MCF 10A (cell line): ENCODE results near the gene KIF6. TPM values are rescaled to one million over a fixed set of nuclear protein-coding genes. Genes with fewer than 3 reads are reported as not detected.
A peak's percentile ranks its signal among the peaks of the same experiment; 100 is the strongest.
"Not testable (repeated sequence)": the region's sequence is repeated elsewhere in the genome, so short reads cannot be mapped to it uniquely, and the experiment has no call there.

Experiments
- BruUV-seq: library from RNA; stranded (reverse); fragments of 400-500 nt; replicated peaks from 2 replicates; lab custom pipeline; 2021; lab: Mats Ljungman, UMichigan
- CTCF ChIA-PET: fragments of 300-600 bp; sonication (Branson Sonifier 250); formaldehyde crosslinking; extraction: SDS; loops from one replicate; lab custom pipeline; 2021; ENCODE audit warnings: antibody characterized with exemption, inconsistent platforms; lab: Yijun Ruan, JAX
- POLR2A ChIA-PET: fragments of 300-600, 350-650 bp; sonication (Branson Sonifier 250); formaldehyde crosslinking; extraction: SDS; loops from one replicate; lab custom pipeline; 2020; ENCODE audit warnings: antibody characterized with exemption, inconsistent platforms; lab: Yijun Ruan, JAX
- DNase-seq: peaks from one replicate; pipeline ENCODE4 v3.0.0-alpha.2; 2018; ENCODE audit not compliant: unreplicated experiment
- H3K27ac Mint-ChIP-seq: one replicate; pipeline ENCODE4 v1.8.0; 2022; ENCODE audit warnings: mild to moderate bottlenecking, low read depth, mixed read lengths; ENCODE audit not compliant: unreplicated experiment
- H3K27me3 Mint-ChIP-seq: one replicate; pipeline ENCODE4 v1.8.0; 2022; ENCODE audit warnings: mixed read lengths; ENCODE audit not compliant: insufficient read depth, unreplicated experiment
- H3K36me3 Mint-ChIP-seq: one replicate; pipeline ENCODE4 v1.8.0; 2022; ENCODE audit warnings: mild to moderate bottlenecking, moderate library complexity, mixed read lengths; ENCODE audit not compliant: insufficient read depth, unreplicated experiment
- H3K4me1 Mint-ChIP-seq: one replicate; pipeline ENCODE4 v1.8.0; 2022; ENCODE audit warnings: mixed read lengths; ENCODE audit not compliant: insufficient read depth, unreplicated experiment
- H3K4me3 Mint-ChIP-seq: one replicate; pipeline ENCODE4 v1.8.0; 2022; ENCODE audit warnings: mild to moderate bottlenecking, moderate library complexity, mixed read lengths; ENCODE audit not compliant: unreplicated experiment
- H3K9me3 Mint-ChIP-seq: one replicate; pipeline ENCODE4 v1.8.0; 2022; ENCODE audit warnings: mixed read lengths; ENCODE audit not compliant: unreplicated experiment
- intact Hi-C: fragments of 100-400 bp; cut with micrococcal nuclease; formaldehyde crosslinking; loops from 2 replicates; pipeline ENCODE4 v1.14.1; 2022
- total RNA-seq: library from RNA; stranded (reverse); gene quantifications from 2 replicates; pipeline ENCODE4 v1.2.3, GENCODE V29; 2022
- TF ChIP-seq, protein P1 (sequence below): fragments of 200-600 bp; IDR thresholded peaks from one replicate; pipeline ENCODE4 v1.8.0; 2022; ENCODE audit warnings: antibody characterized with exemption, mild to moderate bottlenecking; ENCODE audit not compliant: unreplicated experiment

KIF6 gene
- total RNA-seq, 1 experiment from 2014 or later: 0.91 TPM

DNA sequence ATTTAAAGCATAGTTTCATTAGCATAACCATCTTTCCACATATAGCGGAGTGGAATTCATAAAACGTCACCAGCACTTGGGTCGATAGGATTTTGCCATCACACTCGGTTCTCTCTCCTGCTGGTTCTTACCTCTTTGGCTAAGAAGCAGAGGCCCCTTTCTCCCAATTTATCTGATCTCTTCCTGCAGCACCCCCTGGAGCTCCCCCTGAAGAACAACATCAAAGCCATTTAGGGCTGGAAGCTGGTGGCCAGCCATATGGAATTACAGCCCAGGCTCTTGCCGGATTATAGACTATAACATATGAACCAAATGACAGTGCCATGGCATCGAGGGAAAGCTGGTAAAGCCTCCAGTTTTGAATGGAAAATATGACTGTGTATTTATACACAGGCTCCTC lies 6.4 kb upstream of the KIF6 start:
- H3K9me3 Mint-ChIP-seq: no peaks in the 10 kb centered on the region
- H3K4me1 Mint-ChIP-seq: no peaks in the 10 kb centered on the region
- TF ChIP-seq, protein P1, sequence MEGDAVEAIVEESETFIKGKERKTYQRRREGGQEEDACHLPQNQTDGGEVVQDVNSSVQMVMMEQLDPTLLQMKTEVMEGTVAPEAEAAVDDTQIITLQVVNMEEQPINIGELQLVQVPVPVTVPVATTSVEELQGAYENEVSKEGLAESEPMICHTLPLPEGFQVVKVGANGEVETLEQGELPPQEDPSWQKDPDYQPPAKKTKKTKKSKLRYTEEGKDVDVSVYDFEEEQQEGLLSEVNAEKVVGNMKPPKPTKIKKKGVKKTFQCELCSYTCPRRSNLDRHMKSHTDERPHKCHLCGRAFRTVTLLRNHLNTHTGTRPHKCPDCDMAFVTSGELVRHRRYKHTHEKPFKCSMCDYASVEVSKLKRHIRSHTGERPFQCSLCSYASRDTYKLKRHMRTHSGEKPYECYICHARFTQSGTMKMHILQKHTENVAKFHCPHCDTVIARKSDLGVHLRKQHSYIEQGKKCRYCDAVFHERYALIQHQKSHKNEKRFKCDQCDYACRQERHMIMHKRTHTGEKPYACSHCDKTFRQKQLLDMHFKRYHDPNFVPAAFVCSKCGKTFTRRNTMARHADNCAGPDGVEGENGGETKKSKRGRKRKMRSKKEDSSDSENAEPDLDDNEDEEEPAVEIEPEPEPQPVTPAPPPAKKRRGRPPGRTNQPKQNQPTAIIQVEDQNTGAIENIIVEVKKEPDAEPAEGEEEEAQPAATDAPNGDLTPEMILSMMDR: no peak
- H3K36me3 Mint-ChIP-seq: no peaks in the 10 kb centered on the region
- CTCF ChIA-PET: no interaction called here
- peak; percentile 6 for DNase-seq
- intact Hi-C loops: no loop called here
- H3K4me3 Mint-ChIP-seq: no peak overlapping the region
- POLR2A ChIA-PET: no interaction called here
- H3K27ac Mint-ChIP-seq: no peak overlapping the region
- BruUV-seq: no TSS peak
- peaks cover 29% of the 10 kb centered on the region for H3K27me3 Mint-ChIP-seq

DNA sequence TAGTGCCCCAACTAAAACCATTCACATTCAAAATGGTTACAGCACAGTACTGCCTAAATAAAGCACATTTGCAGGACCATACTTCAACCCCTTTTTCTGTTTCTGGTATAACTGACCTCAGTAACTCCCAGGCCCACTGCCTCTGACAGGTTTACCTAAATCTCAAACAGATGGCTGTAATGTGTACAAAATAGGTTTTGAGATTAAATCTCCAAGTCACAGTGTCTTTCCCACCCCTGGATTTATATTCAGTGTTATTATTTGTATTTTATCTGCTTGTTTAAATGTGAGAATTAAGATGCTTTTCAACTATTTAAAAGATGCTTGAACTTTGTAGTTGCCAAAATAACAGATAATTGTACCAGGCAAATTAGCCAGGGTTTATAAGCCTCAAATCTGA lies 4.7 kb upstream of the KIF6 start:
- Mint-ChIP-seq H3K9me3 (no peaks in the 10 kb centered on the region), H3K27ac (no peak overlapping the region), H3K27me3 (peaks cover 20% of the 10 kb centered on the region), H3K4me3 (no peak overlapping the region), H3K4me1 (no peaks in the 10 kb centered on the region), H3K36me3 (no peaks in the 10 kb centered on the region)
- no TSS peak for BruUV-seq
- ChIA-PET POLR2A (no interaction called here), CTCF (interaction anchor here (0.5 kb wide), 1 partner anchor 329 kb away, joined by 3 read pairs; no protein-coding TSS in a partner anchor)
- TF ChIP-seq, protein P1: no peak
- DNase-seq: no peak
- intact Hi-C loops: no loop called here

DNA sequence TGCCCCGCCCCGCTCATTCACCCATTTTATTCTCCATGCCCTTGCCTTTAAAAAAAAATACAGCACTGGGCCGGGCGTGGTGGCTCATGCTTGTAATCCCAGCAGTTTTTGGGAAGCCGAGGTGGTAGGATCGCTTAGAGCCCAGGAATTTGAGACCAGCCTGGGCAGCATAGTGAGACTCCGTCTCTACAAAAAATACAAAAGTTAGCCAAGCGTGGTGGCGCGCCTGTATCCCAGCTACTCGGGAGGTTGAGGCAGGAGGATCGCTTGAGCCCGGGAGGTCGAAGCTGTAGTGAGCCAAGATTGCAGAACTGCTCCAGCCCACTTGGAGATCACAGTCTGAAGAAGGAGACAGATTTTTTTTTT lies 407 bp upstream of the KIF6 start:
- H3K27me3 Mint-ChIP-seq: no peaks in the 10 kb centered on the region
- DNase-seq: no peak
- ChIA-PET CTCF (interaction anchor here (0.6 to 0.7 kb wide), 3 partner anchors 192 to 1805 kb away, joined by 3 to 4 read pairs (median 3); no protein-coding TSS in a partner anchor), POLR2A (interaction anchor here (0.7 to 0.9 kb wide), 2 partner anchors 105 to 277 kb away, joined by 3 read pairs; no protein-coding TSS in a partner anchor)
- peak overlapping the region; percentile 96 for H3K4me3 Mint-ChIP-seq
- no peaks in the 10 kb centered on the region for H3K36me3 Mint-ChIP-seq
- no peaks in the 10 kb centered on the region for H3K9me3 Mint-ChIP-seq
- H3K27ac Mint-ChIP-seq: peak overlapping the region; percentile 97
- TF ChIP-seq, protein P1: no peak
- intact Hi-C loops: no loop called here
- no TSS peak for BruUV-seq
- H3K4me1 Mint-ChIP-seq: no peaks in the 10 kb centered on the region

DNA sequence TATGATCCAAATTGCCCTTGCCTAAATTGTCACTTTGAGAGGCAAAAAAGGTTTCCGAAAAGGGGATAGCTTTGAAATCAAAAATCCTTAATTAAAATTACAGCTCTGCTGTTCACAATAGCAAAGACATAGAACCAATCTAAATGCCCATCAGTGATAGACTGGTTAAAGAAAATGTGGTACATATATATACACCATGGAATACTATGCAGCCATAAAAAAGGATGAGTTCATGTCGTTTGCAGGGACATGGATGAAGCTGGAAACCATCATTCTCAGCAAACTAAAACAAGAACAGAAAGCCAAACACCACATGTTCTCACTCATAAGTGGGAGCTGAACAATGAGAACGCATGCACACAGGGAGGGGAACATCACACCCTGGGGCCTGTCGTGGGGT lies 1.9 kb downstream of the KIF6 start:
- H3K36me3 Mint-ChIP-seq, H3K4me3 Mint-ChIP-seq, DNase-seq, BruUV-seq, H3K4me1 Mint-ChIP-seq, H3K9me3 Mint-ChIP-seq, CTCF ChIA-PET, intact Hi-C loops, H3K27me3 Mint-ChIP-seq, POLR2A ChIA-PET, H3K27ac Mint-ChIP-seq: not testable (repeated sequence)

DNA sequence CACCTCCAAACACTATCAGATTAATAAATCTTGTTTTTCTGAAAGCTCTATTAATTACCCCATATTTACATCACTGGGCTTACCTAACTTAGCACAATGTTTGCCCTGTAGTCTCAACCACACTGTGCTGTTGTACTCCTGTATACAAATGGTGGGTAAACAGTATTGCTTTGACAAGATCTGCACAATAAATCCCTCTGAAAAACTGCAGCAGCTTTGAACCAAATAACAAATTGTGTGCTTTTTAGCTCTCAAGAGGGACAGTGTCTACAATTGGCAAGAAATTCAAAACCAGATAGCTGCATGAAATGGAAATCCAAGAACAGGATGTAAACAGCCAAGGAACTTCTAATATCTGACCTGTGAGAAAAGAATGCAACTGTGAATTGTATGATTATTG lies 10.4 kb downstream of the KIF6 start:
- peaks cover 5% of the 10 kb centered on the region for H3K4me1 Mint-ChIP-seq
- H3K36me3 Mint-ChIP-seq: no peaks in the 10 kb centered on the region
- no TSS peak for BruUV-seq
- no peaks in the 10 kb centered on the region for H3K27me3 Mint-ChIP-seq
- no peaks in the 10 kb centered on the region for H3K9me3 Mint-ChIP-seq
- intact Hi-C loops: no loop called here
- no peak overlapping the region for H3K4me3 Mint-ChIP-seq
- no peak overlapping the region for H3K27ac Mint-ChIP-seq
- ChIA-PET POLR2A (no interaction called here), CTCF (interaction anchor here (0.6 to 1.2 kb wide), 2 partner anchors 12 to 96 kb away, joined by 4 read pairs; no protein-coding TSS in a partner anchor)
- DNase-seq: no peak
- TF ChIP-seq, protein P1: no peak
